Measurements from ENCODE around the gene USP25.

Gene USP25

DNA sequence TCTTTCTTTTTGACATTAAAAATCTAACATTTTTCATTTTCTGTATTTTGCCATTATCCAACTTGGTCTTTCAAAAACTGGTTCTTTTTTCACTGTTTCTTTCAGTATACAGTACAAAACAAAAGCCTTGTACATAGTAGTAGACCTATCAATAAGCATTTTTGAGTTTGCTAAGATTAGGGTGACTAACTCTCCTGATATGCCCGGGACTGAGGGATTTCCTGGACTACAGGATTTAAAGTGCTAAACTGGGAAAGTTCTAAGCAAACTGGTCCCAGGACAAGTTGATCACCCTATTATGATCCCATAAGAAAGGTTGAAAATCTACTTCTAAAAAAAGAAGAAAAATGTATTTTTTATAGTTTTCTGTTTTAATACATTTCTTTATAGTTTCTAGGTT, 120.9 kb downstream of the USP25 start:
- no peak overlapping the region for H3K4me3 ChIP-seq (replicated peaks; ENCODE audit: low read depth, low read length)

GRCh38 chr21:15852146-15852545, 122.4 kb downstream of the USP25 start:
- no peak overlapping the region for H3K4me3 ChIP-seq (replicated peaks; ENCODE audit: low read depth, low read length)
- TF ChIP-seq CTCF (IDR thresholded peaks at IDR 0.05; ENCODE audit: low read depth, low read length, missing control alignments), result no peak
- no peak for DNase-seq (ENCODE audit: extremely low read depth, low read depth)

More for the DNA sequence above, 120.9 kb downstream of the USP25 start:
- no peak for TF ChIP-seq CTCF (IDR thresholded peaks at IDR 0.05; ENCODE audit: low read depth, low read length, missing control alignments)
- DNase-seq (ENCODE audit: extremely low read depth, low read depth), result no peak

DNA sequence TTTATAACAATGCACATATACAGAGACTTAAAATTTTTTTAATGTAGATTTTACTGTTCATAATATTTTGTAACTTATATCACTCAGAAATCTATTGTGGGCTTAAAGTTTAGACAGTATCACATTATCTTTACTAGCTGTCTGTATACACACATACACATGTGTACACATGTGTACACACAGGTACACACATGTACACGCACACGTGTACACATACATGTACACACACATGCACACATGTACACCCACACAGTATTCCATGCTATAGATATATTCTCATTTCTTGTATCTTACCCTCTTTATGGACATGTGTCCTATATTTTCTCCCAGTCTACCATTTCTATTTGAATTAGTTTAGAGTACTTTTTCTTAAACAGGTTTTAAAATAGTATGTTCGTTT, 123.3 kb downstream of the USP25 start:
- no peak overlapping the region for H3K4me3 ChIP-seq (replicated peaks; ENCODE audit: low read depth, low read length)
- DNase-seq (ENCODE audit: extremely low read depth, low read depth), result no peak
- no peak for TF ChIP-seq CTCF (IDR thresholded peaks at IDR 0.05; ENCODE audit: low read depth, low read length, missing control alignments)

DNA sequence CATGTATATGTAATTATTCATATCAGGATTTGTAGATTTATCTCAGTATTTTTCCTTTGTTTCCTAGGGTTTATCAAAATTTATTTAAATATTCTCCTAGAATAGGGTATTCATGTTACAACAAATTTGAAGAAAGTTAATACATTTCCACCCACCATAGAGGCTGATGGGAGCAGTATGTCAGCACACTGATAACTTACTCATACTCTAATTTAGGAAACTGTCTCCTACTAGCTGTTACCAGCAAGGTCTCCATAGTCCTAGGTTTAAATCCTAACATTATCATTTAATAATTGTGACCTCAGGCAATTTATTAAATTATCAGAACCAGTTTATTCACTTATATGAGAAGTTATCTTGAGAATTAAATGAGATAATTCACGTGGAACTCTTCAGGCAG, 127.0 kb downstream of the USP25 start:
- no peak overlapping the region for H3K4me3 ChIP-seq (replicated peaks; ENCODE audit: low read depth, low read length)
- TF ChIP-seq CTCF (IDR thresholded peaks at IDR 0.05; ENCODE audit: low read depth, low read length, missing control alignments), result no peak
- DNase-seq (ENCODE audit: extremely low read depth, low read depth), result no peak

GRCh38 chr21:15857740-15858139, 128.0 kb downstream of the USP25 start:
- no peak for DNase-seq (ENCODE audit: extremely low read depth, low read depth)
- TF ChIP-seq CTCF (IDR thresholded peaks at IDR 0.05; ENCODE audit: low read depth, low read length, missing control alignments), result no peak
- H3K4me3 ChIP-seq (replicated peaks; ENCODE audit: low read depth, low read length), result no peak overlapping the region

- TF ChIP-seq CTCF (IDR thresholded peaks at IDR 0.05; ENCODE audit: low read depth, low read length, missing control alignments), result no peak
- no peak for DNase-seq (ENCODE audit: extremely low read depth, low read depth)
- no peak overlapping the region for H3K4me3 ChIP-seq (replicated peaks; ENCODE audit: low read depth, low read length)
Measured at GRCh38 chr21:15860541-15860940, 130.8 kb downstream of the USP25 start.

DNA sequence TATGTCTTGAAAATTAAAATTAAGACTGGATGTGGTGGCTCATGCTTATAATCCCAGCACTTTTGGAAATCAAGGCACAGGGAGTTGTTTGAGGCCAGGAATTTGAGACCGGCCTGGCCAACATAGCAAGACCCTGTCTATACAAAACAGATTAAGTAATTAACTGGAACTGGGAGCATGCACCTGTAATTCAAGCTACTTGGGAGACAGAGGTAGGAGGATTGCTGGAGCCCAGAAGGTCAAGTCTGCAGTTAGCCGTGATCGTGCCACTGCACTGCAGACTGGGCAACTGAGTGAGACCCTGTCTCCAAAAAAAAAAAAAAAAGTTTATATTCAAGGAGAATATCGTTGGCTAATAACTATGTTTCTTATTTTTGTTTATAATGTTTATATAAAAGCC, 139.2 kb downstream of the USP25 start:
- H3K4me3 ChIP-seq (replicated peaks; ENCODE audit: low read depth, low read length), result no peak overlapping the region
- DNase-seq (ENCODE audit: extremely low read depth, low read depth), result no peak
- TF ChIP-seq CTCF (IDR thresholded peaks at IDR 0.05; ENCODE audit: low read depth, low read length, missing control alignments), result no peak
